ENCODE data around the gene FAM187B.
"Not testable (repeated sequence)": the region's sequence is repeated elsewhere in the genome, so short reads cannot be mapped to it uniquely, and the experiment has no call there.

FAM187B gene

DNA sequence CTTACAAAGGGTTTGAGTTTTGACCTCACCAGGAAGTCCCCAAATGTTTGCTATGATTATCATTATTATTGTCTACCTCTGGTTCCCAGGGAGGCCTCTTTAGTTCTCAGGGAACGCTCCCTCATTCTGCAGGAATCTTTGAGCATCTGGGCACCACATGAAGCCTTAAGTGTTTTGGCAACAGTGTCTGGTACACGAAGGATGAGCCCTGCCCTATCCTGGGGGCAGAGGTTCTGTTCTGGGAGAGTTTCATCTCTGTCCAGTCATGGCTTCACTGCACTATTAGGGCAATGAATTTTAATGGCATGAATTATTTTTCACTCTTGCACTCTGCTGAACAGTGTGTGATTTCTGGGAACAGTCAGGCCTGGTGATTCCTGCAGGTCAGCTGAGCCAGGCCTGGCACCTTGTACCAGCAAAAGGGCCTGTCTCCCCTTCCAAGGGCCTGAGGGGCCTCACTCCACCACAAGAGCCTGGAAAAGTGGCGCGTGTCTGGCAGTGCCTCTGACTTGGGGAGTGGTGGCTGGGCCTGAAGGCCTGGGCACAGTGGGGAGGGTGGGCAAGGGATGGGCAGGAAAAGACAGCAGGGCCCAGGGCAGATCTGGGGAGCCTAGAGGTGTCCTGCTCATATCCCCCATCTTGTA, 4.6 kb downstream of the FAM187B start:
- H3K27ac ChIP-seq (ENCODE audit: low read length): no peak overlapping the region
- no peaks in the 10 kb centered on the region for H3K27me3 ChIP-seq (ENCODE audit: low read depth, low read length)
- H3K36me3 ChIP-seq (ENCODE audit: control insufficient read depth in 1 of 2, insufficient read depth in 2 of 2, low read length in 2 of 2): no peaks in the 10 kb centered on the region
- H3K9me3 ChIP-seq (ENCODE audit: control insufficient read depth in 1 of 2, low read length in 2 of 2): peaks cover 5 to 11% of the 10 kb centered on the region in 2 donors
- H3K4me3 ChIP-seq (ENCODE audit: low read depth in 1 of 2, low read length in 2 of 2): no peak overlapping the region
- H3K4me1 ChIP-seq (ENCODE audit: control insufficient read depth in 1 of 2, insufficient read depth in 2 of 2, low read length in 2 of 2): no peaks in the 10 kb centered on the region

DNA sequence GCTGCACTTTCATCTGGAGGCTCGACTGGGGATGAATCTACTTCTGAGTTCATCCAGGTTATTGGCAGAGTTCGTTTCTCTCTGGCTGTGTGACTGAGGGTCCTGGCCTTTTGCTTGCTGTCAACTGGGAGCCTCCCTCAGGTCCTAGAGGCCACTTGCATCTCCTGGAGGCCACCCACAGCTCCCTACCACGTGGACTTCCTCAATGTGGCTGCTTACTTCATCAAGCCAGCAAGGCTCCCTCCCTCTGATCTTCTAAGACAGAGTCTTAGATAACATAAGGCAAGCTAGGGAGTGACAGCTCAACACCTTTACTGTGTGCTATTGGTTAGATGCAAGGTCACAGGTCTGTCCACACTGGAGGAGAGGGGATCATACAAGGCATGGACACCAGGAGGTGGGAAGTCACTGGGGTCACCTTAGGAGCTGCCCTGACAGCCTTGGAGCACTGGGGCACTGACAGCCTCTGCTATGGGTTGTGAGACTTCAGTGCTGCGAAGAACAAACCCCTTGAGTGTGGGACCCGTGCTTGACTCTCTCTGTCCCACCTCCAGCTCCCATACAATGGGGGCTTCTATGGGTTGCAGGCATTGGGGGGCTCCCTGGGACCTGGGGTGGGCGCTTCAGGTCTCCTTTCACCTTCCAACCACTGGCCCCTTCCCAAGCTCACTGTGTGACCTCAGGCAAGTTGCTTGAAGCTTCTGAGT, 5.3 kb downstream of the FAM187B start:
- no peaks in the 10 kb centered on the region for H3K36me3 ChIP-seq (ENCODE audit: control insufficient read depth in 1 of 2, insufficient read depth in 2 of 2, low read length in 2 of 2)
- H3K4me3 ChIP-seq (ENCODE audit: low read depth in 1 of 2, low read length in 2 of 2): no peak overlapping the region
- peaks cover 5 to 11% of the 10 kb centered on the region in 2 donors for H3K9me3 ChIP-seq (ENCODE audit: control insufficient read depth in 1 of 2, low read length in 2 of 2)
- H3K27ac ChIP-seq (ENCODE audit: low read length): no peak overlapping the region
- H3K27me3 ChIP-seq (ENCODE audit: low read depth, low read length): no peaks in the 10 kb centered on the region
- H3K4me1 ChIP-seq (ENCODE audit: control insufficient read depth in 1 of 2, insufficient read depth in 2 of 2, low read length in 2 of 2): no peaks in the 10 kb centered on the region

DNA sequence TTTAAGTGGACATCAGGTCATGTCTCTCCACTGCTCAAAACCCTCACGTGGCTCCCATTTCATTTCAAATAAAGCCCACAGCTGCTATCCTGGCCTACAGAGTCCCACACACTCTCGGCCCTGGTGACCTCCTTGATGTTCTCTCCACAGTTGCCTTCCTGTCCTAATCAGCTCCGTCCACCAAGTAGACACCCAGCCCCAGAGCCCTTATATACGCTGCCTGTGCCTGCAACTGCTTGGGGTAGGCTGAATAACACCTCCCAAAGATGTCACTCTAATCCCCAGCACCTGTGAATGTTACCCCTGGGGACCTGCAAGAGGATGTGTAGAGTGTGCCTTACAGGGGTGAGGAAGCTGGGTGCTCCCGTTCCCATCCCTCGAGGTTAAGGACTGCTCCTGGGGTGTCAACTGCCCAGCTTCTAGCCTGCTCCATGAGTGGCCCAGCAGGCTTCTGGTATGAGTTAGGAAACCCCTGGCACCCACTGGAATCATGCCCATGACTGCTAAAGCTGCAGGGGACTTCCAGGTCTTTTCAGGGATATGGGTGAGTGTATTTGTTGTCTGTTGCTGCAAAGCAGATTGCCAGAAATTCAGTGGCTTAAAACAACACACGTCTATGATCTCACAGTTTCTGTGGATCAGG, 6.0 kb downstream of the FAM187B start:
- H3K4me1 ChIP-seq (ENCODE audit: control insufficient read depth in 1 of 2, insufficient read depth in 2 of 2, low read length in 2 of 2): no peaks in the 10 kb centered on the region
- no peak overlapping the region for H3K27ac ChIP-seq (ENCODE audit: low read length)
- peaks cover 5 to 13% of the 10 kb centered on the region in 2 donors for H3K9me3 ChIP-seq (ENCODE audit: control insufficient read depth in 1 of 2, low read length in 2 of 2)
- no peak overlapping the region for H3K4me3 ChIP-seq (ENCODE audit: low read depth in 1 of 2, low read length in 2 of 2)
- no peaks in the 10 kb centered on the region for H3K36me3 ChIP-seq (ENCODE audit: control insufficient read depth in 1 of 2, insufficient read depth in 2 of 2, low read length in 2 of 2)
- H3K27me3 ChIP-seq (ENCODE audit: low read depth, low read length): no peaks in the 10 kb centered on the region

DNA sequence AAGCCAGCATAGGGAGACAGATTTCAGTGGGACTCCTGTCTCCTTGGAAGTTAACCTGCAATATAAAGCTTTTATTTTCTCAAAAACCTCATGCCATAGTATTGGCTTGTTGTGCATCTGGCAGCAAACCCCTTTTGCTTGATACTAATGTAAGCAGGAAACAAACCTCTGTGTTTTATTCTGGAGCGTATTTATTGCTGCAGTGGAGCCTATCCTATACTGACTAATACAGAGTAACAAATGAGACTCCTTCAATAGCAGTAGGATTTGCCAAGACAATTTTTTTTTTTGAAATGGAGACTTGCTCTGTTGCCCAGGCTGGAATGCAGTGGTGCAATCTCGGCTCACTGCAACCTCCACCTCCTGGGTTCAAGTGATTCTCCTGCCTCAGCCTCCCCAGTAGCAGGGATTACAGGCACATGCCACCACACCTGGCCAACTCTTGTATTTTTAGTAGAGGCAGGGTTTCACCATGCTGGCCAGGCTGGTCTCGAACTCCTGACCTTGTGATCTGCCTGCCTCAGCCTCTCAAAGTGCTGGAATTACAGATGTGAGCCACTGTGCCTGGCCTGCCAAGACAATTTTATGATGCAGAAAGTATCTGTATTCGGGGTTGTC, 7.5 kb downstream of the FAM187B start:
- H3K27me3 ChIP-seq (ENCODE audit: low read depth, low read length); H3K4me3 ChIP-seq (ENCODE audit: low read depth in 1 of 2, low read length in 2 of 2); H3K27ac ChIP-seq (ENCODE audit: low read length); H3K36me3 ChIP-seq (ENCODE audit: control insufficient read depth in 1 of 2, insufficient read depth in 2 of 2, low read length in 2 of 2); H3K4me1 ChIP-seq (ENCODE audit: control insufficient read depth in 1 of 2, insufficient read depth in 2 of 2, low read length in 2 of 2): not testable (repeated sequence)
- peaks cover 5 to 14% of the 10 kb centered on the region in 2 donors for H3K9me3 ChIP-seq (ENCODE audit: control insufficient read depth in 1 of 2, low read length in 2 of 2)

DNA sequence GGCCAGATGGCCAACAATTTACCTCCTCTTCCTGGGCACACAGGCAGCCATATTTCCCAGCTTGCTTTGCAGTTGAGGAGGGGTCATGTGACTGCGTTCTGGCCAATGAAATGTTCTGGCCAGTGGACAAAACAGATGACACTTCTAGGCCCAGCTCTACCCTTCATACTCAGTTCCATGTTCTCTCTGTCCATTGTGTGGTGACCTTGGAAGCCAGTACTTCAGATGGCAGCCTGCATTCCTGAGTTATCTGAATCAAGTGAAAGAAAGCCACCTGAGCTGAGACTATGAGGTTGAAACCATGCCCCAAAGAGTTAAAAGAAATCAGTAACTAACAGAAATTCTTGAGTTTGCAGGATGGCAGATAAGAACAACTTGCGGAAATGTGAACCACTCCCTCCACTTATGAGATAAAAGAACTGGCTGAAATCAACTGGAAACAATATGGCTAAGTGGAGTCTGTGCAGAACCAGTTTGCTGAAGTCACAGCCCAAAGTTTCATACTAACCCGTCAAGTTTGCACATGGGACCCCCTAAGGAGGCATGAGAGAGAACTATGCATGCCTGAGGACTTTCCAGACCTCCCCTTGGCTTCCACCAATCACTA, 8.1 kb downstream of the FAM187B start:
- H3K9me3 ChIP-seq (ENCODE audit: control insufficient read depth in 1 of 2, low read length in 2 of 2): peaks cover 5 to 14% of the 10 kb centered on the region in 2 donors
- H3K27me3 ChIP-seq (ENCODE audit: low read depth, low read length): no peaks in the 10 kb centered on the region
- no peaks in the 10 kb centered on the region for H3K4me1 ChIP-seq (ENCODE audit: control insufficient read depth in 1 of 2, insufficient read depth in 2 of 2, low read length in 2 of 2)
- no peak overlapping the region for H3K27ac ChIP-seq (ENCODE audit: low read length)
- no peak overlapping the region for H3K4me3 ChIP-seq (ENCODE audit: low read depth in 1 of 2, low read length in 2 of 2)
- no peaks in the 10 kb centered on the region for H3K36me3 ChIP-seq (ENCODE audit: control insufficient read depth in 1 of 2, insufficient read depth in 2 of 2, low read length in 2 of 2)

DNA sequence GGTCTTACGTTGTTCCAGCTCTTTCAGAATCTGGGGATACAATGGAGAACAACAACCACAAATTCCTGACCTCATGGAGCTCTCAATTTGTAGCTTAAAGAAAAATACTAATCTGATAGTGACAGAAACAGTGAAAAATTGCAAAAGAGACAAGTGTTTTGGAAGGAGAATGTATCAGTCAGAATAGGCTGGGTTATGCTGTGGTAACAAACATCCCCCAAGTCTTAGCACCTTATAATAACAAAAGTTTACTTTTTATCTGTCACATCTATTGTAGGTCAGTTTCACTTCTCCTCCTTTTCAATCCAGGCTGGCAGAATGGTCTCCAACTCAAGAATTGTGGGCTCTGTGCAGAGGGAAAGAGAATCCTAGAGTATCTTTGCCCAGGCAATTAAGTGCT, 9.5 kb downstream of the FAM187B start:
- Histone ChIP-seq H3K4me1 (ENCODE audit: control insufficient read depth in 1 of 2, insufficient read depth in 2 of 2, low read length in 2 of 2) (peaks cover 0 to 5% of the 10 kb centered on the region in 2 donors), H3K4me3 (ENCODE audit: low read depth in 1 of 2, low read length in 2 of 2) (no peak overlapping the region), H3K27me3 (ENCODE audit: low read depth, low read length) (no peaks in the 10 kb centered on the region), H3K9me3 (ENCODE audit: control insufficient read depth in 1 of 2, low read length in 2 of 2) (peaks cover 5 to 14% of the 10 kb centered on the region in 2 donors), H3K27ac (ENCODE audit: low read length) (no peak overlapping the region), H3K36me3 (ENCODE audit: control insufficient read depth in 1 of 2, insufficient read depth in 2 of 2, low read length in 2 of 2) (no peaks in the 10 kb centered on the region)

DNA sequence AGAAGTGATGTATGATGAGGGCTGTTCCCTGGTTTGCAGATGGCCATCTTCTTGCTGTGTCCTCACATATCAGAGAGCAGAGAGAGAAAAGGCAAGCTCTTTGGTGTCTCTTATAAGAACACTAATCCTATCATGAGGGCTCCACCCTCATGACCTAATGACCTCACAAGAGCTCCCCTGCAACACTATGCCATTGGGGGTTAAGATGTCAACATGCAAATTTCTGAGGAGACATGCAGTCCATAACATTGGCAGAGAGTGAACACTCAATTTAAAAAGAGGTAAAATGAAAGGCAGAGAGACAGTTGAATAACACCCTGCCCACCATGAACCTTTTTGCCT, 10.9 kb downstream of the FAM187B start:
- peaks cover 0 to 11% of the 10 kb centered on the region in 2 donors for H3K9me3 ChIP-seq (ENCODE audit: control insufficient read depth in 1 of 2, low read length in 2 of 2)
- no peaks in the 10 kb centered on the region for H3K27me3 ChIP-seq (ENCODE audit: low read depth, low read length)
- no peak overlapping the region for H3K4me3 ChIP-seq (ENCODE audit: low read depth in 1 of 2, low read length in 2 of 2)
- H3K27ac ChIP-seq (ENCODE audit: low read length): no peak overlapping the region
- H3K4me1 ChIP-seq (ENCODE audit: control insufficient read depth in 1 of 2, insufficient read depth in 2 of 2, low read length in 2 of 2): peaks cover 0 to 10% of the 10 kb centered on the region in 2 donors
- H3K36me3 ChIP-seq (ENCODE audit: control insufficient read depth in 1 of 2, insufficient read depth in 2 of 2, low read length in 2 of 2): no peaks in the 10 kb centered on the region

DNA sequence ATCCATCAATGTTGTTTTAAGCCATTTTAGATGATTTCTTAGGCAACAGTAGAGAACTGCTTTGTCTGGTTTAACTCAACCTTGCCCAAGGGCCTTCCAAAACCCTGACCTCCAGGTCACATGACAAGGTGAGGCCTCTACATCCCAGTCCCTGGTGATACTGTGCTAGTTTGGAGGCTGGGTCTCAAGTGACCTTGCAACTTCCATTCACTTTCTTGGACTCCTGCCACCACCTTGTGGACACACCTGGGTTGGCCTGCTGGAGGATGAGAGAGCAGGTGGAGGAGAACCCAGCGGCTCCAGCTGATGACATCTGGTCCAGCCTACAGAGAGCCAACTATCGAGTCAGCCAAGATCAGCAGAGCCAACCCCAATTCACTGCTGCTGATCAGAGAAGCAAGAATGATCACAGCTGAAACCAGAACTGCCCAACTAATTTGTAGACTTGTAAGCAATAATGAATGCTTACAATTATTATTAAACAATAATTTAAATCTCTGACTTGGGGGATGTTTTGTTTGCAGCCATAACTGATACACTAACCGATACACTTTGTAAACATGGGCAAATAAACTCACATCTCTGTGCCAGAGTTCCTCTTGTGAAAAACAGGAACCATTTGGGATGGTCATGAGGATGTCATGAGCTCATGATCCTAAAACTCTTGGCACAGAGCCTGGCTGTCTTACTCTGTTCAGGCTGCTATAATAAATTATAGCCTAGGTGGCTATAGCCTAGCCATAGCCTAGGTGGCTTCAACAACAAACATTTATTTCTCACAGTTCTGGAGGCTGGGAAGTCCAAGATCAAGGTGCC, 11.5 kb downstream of the FAM187B start:
- Histone ChIP-seq H3K4me3 (ENCODE audit: low read depth in 1 of 2, low read length in 2 of 2) (no peak overlapping the region), H3K27me3 (ENCODE audit: low read depth, low read length) (no peaks in the 10 kb centered on the region), H3K36me3 (ENCODE audit: control insufficient read depth in 1 of 2, insufficient read depth in 2 of 2, low read length in 2 of 2) (no peaks in the 10 kb centered on the region), H3K4me1 (ENCODE audit: control insufficient read depth in 1 of 2, insufficient read depth in 2 of 2, low read length in 2 of 2) (peaks cover 0 to 10% of the 10 kb centered on the region in 2 donors), H3K27ac (ENCODE audit: low read length) (no peak overlapping the region), H3K9me3 (ENCODE audit: control insufficient read depth in 1 of 2, low read length in 2 of 2) (peaks cover 0 to 11% of the 10 kb centered on the region in 2 donors)

DNA sequence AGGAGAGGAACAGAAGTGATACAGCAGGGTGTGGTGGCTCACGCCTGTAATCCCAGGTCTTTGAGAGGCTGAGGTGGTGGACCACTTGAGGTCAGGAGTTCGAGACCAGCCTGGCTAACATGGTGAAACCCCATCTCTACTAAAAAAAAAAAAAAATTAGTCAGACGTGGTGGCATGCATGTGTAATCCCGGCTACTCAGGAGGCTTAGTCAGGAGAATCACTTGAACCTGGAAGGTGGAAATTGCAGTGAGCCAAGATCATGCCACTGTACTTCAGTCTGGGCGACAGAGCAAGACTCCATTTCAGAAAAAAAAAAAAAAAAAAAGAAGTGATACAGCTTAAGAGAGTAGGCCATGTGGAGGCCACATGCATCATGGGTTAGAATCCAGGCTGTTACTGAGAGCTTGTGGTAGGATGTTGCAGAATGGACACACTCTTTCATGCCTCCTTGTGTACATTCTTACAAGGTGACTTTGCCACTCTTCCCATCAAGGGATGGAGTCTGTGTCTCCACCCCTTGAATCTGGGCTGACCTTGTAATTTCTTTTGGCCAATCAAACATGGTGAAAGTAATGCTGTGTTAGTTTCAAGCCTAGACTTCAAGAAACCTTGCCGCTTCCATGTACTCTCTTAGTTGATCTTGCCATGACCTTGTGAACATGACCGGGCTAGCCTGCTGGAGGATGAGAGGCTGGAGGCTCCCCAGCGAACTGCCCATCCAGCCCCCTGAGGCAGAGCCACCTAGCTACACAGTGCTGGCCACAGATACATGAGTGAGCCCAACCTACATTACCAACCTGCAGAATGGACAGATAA, 12.3 kb downstream of the FAM187B start:
- no peaks in the 10 kb centered on the region for H3K36me3 ChIP-seq (ENCODE audit: control insufficient read depth in 1 of 2, insufficient read depth in 2 of 2, low read length in 2 of 2)
- no peak overlapping the region for H3K4me3 ChIP-seq (ENCODE audit: low read depth in 1 of 2, low read length in 2 of 2)
- H3K27me3 ChIP-seq (ENCODE audit: low read depth, low read length): no peaks in the 10 kb centered on the region
- H3K27ac ChIP-seq (ENCODE audit: low read length): no peak overlapping the region
- H3K4me1 ChIP-seq (ENCODE audit: control insufficient read depth in 1 of 2, insufficient read depth in 2 of 2, low read length in 2 of 2): peaks cover 0 to 10% of the 10 kb centered on the region in 2 donors
- H3K9me3 ChIP-seq (ENCODE audit: control insufficient read depth in 1 of 2, low read length in 2 of 2): peaks cover 0 to 11% of the 10 kb centered on the region in 2 donors

DNA sequence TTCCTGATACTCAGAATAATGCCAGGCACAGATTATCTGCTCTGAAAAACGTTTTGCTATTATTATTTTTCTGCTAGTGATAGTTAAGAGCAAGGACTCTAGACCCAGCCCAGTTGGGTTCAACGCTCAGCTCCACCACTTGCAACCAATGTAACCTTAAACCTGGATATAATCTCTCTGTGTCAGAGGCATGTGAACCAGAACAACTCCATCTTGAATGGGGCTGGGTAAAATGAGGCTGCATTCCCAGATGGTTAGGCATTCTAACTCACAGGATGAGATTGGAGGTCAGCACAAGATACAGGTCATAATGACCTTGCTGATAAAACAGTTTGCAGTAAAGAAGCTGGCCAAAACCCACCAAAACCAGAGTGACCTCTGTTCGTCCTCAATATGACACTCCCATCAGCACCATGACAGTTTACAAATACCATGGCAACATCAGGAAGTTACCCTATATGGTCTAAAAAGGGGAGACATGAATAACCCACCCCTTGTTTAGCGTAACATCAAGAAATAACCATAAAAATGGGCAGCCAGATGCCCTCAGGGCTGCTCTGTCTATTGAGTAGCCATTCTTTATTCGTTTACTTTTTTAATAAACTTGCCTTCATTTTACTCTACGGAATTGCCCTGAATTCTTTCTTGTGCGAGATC, 13.6 kb downstream of the FAM187B start:
- H3K9me3 ChIP-seq (ENCODE audit: control insufficient read depth in 1 of 2, low read length in 2 of 2): peaks cover 0 to 11% of the 10 kb centered on the region in 2 donors
- H3K36me3 ChIP-seq (ENCODE audit: control insufficient read depth in 1 of 2, insufficient read depth in 2 of 2, low read length in 2 of 2): no peaks in the 10 kb centered on the region
- no peaks in the 10 kb centered on the region for H3K27me3 ChIP-seq (ENCODE audit: low read depth, low read length)
- H3K4me3 ChIP-seq (ENCODE audit: low read depth in 1 of 2, low read length in 2 of 2): no peak overlapping the region
- peak overlapping the region; percentile 45 for H3K27ac ChIP-seq (ENCODE audit: low read length)
- H3K4me1 ChIP-seq (ENCODE audit: control insufficient read depth in 1 of 2, insufficient read depth in 2 of 2, low read length in 2 of 2): peaks cover 0 to 10% of the 10 kb centered on the region in 2 donors

Data from muscle layer of duodenum (tissue), 2 donors.